Measurements from ENCODE around the gene RFXAP. TPM values are rescaled to one million over a fixed set of nuclear protein-coding genes. Genes with fewer than 3 reads are reported as not detected.

RFXAP gene, protein sequence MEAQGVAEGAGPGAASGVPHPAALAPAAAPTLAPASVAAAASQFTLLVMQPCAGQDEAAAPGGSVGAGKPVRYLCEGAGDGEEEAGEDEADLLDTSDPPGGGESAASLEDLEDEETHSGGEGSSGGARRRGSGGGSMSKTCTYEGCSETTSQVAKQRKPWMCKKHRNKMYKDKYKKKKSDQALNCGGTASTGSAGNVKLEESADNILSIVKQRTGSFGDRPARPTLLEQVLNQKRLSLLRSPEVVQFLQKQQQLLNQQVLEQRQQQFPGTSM
- 0.82 and 0.83 TPM in 2 replicates for total RNA-seq (ENCODE audit: low replicate concordance)

DNA sequence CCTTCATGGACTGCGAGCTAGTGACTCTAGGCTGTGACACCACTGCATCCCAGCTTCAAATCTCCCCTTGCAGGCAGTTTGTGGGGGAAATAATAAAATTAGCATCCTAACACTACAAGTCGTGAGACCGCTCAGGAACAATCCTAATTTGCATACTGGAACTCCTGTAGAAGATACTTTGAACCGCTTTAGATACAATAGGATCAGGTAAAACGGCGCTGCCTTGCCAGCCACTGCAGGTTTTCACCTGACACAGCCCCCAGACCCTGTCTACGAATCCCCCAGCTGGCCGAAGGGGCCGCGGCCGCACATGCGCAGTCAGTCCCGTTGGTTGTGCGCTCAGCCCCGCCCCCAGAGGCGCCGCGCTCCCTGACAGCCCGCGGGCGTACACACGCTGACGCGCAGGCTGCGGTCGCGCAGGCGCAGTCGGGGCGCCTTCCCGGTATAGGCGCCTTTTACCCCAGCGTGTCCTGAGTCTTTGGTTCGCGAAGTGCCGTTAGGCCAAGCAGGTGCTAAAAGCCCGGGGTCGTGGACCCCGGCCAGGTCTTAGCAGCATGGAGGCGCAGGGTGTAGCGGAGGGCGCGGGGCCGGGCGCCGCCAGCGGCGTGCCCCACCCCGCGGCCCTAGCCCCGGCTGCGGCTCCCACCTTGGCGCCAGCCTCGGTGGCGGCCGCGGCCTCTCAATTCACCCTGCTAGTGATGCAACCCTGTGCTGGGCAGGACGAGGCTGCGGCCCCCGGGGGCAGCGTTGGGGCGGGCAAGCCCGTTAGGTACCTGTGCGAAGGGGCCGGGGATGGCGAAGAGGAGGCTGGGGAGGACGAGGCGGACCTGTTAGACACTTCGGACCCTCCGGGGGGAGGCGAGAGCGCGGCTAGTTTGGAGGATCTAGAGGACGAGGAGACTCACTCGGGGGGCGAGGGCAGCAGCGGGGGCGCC, at the start of gene RFXAP:
Gene RFXAP (plus strand): TSS at position 419 of the 935 bp plus-strand sequence. CDS start 136 bp downstream, at position 555.

Other genes starting within 250 kb of the RFXAP start
- not detected in 2 replicates for gene SERTM1, start 145.2 kb upstream of the RFXAP start, total RNA-seq (ENCODE audit: low replicate concordance)
- gene SMAD9, start 101.0 kb downstream of the RFXAP start, total RNA-seq (ENCODE audit: low replicate concordance) = 0.47 and 6.5 TPM in 2 replicates
- gene ALG5, start 180.1 kb downstream of the RFXAP start, total RNA-seq (ENCODE audit: low replicate concordance) = 30.1 and 30.5 TPM in 2 replicates
- gene EXOSC8, start 181.6 kb downstream of the RFXAP start, total RNA-seq (ENCODE audit: low replicate concordance) = 10.1 and 17.6 TPM in 2 replicates
- 21.4 and 38.9 TPM in 2 replicates for gene SUPT20H, start 240.5 kb downstream of the RFXAP start, total RNA-seq (ENCODE audit: low replicate concordance)